GM21447 (cell line): ENCODE results near the gene DEFB121.
"Not testable (repeated sequence)": the region's sequence is repeated elsewhere in the genome, so short reads cannot be mapped to it uniquely, and the experiment has no call there.

Experiments used
- ATAC-seq: cut with Tn5 transposase; IDR thresholded peaks from one replicate; pipeline ENCODE4 v1.9.1; 2021; ENCODE audit not compliant: unreplicated experiment

Gene DEFB121

GRCh38 chr20:31406115-31406514 is at the start of gene DEFB121:
Gene DEFB121, minus strand, starts transcription at chr20:31406215. Its CDS starts 63 bp downstream, at chr20:31406152.
- ATAC-seq = no peak

GRCh38 chr20:31454361-31454760 is 48.3 kb upstream of the DEFB121 start:
- no peak for ATAC-seq

- ATAC-seq = no peak
These were observed 46.6 kb upstream of the DEFB121 start for GRCh38 chr20:31452575-31452974.

- ATAC-seq = no peak
These were observed 43.7 kb upstream of the DEFB121 start for GRCh38 chr20:31449511-31450414.

GRCh38 chr20:31446084-31446819 is 40.2 kb upstream of the DEFB121 start:
- no peak for ATAC-seq

GRCh38 chr20:31440012-31440659 is 34.1 kb upstream of the DEFB121 start, which contains the start of gene DEFB123:
Gene DEFB123, plus strand, starts transcription at chr20:31440632. Its CDS starts 67 bp downstream, at chr20:31440699.
- no peak for ATAC-seq

- ATAC-seq = no peak
These were observed 24.6 kb upstream of the DEFB121 start for GRCh38 chr20:31430568-31431115.

- not testable (repeated sequence) for ATAC-seq
These were observed 21.6 kb upstream of the DEFB121 start for GRCh38 chr20:31427576-31427975.

GRCh38 chr20:31426891-31427551 is 21.0 kb upstream of the DEFB121 start:
- not testable (repeated sequence) for ATAC-seq

- no peak for ATAC-seq
These were observed 19.8 kb upstream of the DEFB121 start for GRCh38 chr20:31425797-31426196.

- no peak for ATAC-seq
These were observed 12.3 kb upstream of the DEFB121 start for GRCh38 chr20:31418307-31418706.

- ATAC-seq = no peak
These were observed 9.6 kb upstream of the DEFB121 start for GRCh38 chr20:31415653-31416052.

- no peak for ATAC-seq
These were observed 8.4 kb upstream of the DEFB121 start for GRCh38 chr20:31414381-31414780.

GRCh38 chr20:31410011-31410410 is 4.0 kb upstream of the DEFB121 start:
- ATAC-seq = no peak

GRCh38 chr20:31403886-31404285 is 2.1 kb downstream of the DEFB121 start:
- no peak for ATAC-seq

- ATAC-seq = no peak
These were observed 11.1 kb downstream of the DEFB121 start for GRCh38 chr20:31394900-31395299.

GRCh38 chr20:31392836-31393235 is 13.2 kb downstream of the DEFB121 start:
- ATAC-seq = no peak

- ATAC-seq = no peak
These were observed 15.5 kb downstream of the DEFB121 start, which contains the start of gene DEFB119 for GRCh38 chr20:31390490-31390889. Gene DEFB119, minus strand, starts transcription at chr20:31390590. Its CDS starts 107 bp downstream, at chr20:31390483.

- no peak for ATAC-seq
These were observed 31.7 kb downstream of the DEFB121 start for GRCh38 chr20:31374346-31374745.

- ATAC-seq = no peak
These were observed 37.7 kb downstream of the DEFB121 start, which contains the start of gene DEFB118 for GRCh38 chr20:31368301-31368700. Gene DEFB118, plus strand, starts transcription at chr20:31368601. Its CDS starts 50 bp downstream, at chr20:31368651.
